ENCODE data around the gene MAP2.

The MAP2 gene

GRCh38 chr2:209753020-209753419 is 329.2 kb downstream of the MAP2 start:
- no peak for DNase-seq

DNA sequence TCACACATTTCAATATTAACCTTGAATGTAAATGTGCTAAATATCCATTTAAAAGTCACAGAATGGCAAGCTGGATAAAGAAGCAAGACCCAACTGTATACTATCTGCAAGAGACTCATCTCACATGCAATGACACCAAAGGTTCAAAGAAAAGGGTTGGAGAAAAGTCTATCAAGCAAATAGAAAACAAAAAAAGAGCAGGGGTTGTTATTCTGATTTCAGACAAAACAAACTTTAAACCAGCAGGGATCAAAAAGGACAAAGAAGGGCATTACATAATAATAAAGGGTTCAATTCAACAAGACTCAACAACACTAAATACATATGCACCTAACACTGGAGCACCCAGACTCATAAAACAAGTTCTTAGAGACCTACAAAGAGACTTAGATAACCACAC is 333.3 kb downstream of the MAP2 start:
- DNase-seq, result no peak

DNA sequence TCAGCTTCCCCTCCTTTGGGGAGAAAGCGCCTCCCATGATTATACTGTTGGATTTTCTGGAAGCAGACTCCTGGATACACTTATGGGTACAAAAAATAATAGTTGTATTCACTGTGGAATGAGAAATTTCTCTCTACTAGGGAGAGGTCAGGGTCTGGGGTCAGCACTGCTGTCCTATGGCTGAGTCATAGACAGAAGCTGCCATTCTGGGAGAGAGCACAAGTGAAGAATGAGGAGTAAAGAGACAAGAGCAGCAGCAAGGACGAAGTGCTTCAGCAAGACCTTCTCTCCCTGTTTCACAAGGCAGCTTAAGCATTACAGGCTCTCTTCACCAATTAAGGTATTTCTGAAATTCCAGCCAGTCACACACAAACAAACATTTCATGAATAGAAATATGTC is 337.7 kb downstream of the MAP2 start:
- no peak for DNase-seq

DNA sequence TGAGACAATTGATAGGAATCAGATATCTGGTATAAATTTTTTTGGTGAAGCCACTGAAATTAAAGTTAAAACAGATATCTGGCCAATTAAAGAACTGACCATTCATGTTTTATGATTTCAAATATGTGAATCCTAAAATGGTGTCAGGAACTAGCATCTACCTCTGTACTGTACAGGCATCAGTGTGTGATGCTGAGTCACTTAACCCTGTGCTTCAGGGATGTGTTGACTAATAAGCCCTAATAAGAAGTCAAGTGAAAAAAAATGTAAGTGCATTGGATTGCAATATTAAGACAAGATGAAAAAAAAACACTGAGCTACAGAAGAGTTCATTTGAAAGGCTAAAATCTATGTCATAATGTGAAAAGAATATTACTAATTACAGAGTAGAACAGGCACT is 338.7 kb downstream of the MAP2 start:
- no peak for DNase-seq

DNA sequence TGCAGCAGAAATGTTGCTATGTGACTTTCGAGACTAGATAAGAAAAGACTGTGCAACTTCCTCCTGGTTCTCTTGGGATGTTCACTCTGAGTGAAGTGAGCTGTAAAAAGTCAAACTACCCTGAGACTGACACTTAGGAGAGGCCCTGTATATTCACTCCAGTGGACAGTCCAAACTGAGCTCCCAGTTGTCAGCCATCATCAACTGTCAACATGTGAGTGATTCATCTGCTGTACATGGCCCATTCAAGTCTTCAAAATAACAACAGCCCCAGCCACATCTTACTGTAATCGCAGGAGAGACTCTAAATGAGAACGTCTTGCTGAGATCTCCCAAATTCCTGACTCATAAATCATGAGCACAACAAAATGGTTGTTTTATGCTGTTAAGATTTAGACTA is 339.3 kb downstream of the MAP2 start:
- DNase-seq, result no peak

GRCh38 chr2:209766613-209767012 is 342.8 kb downstream of the MAP2 start:
- DNase-seq, result no peak

DNA sequence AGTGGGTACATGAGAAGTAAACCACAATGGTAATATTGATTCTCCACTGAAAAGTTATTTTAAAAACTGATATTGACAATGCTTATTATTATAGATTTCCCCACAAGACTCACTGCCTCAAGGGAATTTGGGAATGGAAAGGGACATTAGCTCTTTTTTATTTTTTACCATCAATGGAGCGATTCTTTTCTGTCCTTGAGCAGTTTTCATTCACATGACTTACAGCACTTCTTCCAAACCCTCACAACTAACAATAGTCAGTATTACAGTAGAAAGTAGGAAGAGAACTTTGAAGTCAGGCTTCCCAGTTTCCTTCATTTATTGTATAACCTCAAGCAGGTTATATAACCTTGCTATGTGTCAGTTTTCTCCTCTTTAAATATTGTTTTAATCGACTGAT is 343.5 kb downstream of the MAP2 start:
- no peak for DNase-seq

GRCh38 chr2:209768557-209768956 is 344.7 kb downstream of the MAP2 start:
- no peak for DNase-seq

GRCh38 chr2:209771474-209772289 is 347.8 kb downstream of the MAP2 start, which contains the start of gene UNC80:
Gene UNC80 (plus strand): TSS chr2:209771832. CDS start chr2:209772073, 241 bp downstream.
- peak; percentile 70 for DNase-seq

DNA sequence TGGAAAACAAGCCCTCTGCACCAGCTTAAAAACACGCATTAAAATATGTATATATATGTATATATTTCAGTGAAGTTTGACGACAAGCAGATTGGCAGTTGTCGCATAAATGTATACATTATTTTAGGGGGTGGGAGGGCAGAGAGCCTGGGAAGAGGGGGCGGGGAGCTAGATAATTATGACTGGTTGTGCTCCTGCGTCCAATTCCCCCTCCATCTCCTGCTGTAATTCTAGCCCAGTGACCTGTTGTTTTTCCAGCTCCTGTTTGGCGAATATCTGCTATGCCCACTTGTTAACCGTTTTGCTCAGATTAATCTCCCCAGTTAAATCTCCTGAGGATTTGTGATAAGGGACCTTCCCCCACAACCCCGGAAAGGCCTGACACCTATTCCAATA is 348.4 kb downstream of the MAP2 start:
- peak; percentile 44 for DNase-seq

- peak; percentile 42 for DNase-seq
These were observed 349.5 kb downstream of the MAP2 start for GRCh38 chr2:209773377-209773776.
